Measurements from ENCODE around the gene PRG2.

Gene PRG2

DNA sequence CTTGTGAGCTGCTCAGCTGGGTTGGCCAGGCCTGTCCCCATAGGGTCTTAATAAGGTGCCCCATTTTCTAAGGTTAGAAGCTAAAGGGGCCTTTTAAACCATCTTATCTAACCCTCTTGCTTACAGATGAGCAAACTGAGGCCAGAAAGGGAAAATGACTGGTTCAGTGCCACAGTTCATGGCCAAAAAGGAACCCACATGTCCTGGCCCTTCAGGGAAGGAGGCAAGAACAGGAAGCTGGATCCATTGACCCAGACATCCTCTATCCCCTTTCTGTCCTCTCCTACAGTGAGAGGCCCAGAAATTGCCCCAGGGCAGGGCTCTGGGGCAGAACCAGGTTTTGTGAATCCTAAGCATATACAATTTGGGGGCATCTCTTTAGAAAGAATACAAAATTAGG lies 19.5 kb downstream of the PRG2 start:
- TF ChIP-seq CTCF (IDR thresholded peaks at IDR 0.05; ENCODE audit: extremely low read depth, insufficient read depth, missing control alignments) = no peak
- DNase-seq (ENCODE audit: low spot score) = no peak
- in situ Hi-C loops (cut with MboI; ENCODE audit: low pct_unique_long_range_greater_than_20kb, low sequenced_read_pairs, unreplicated experiment) = loop anchor here (25.0 kb wide), 2 partner anchors 141 to 266 kb away; partner anchors contain the start of genes SLC43A1 and YPEL4

- no peak for DNase-seq (ENCODE audit: low spot score)
- in situ Hi-C loops (cut with MboI; ENCODE audit: low pct_unique_long_range_greater_than_20kb, low sequenced_read_pairs, unreplicated experiment) = loop anchor here (25.0 kb wide), 2 partner anchors 142 to 267 kb away; partner anchors contain the start of genes SLC43A1 and YPEL4
Measured at GRCh38 chr11:57370251-57370650, 20.2 kb downstream of the PRG2 start.

GRCh38 chr11:57368845-57369232 lies 21.6 kb downstream of the PRG2 start:
- DNase-seq (ENCODE audit: low spot score) = no peak
- in situ Hi-C loops (cut with MboI; ENCODE audit: low pct_unique_long_range_greater_than_20kb, low sequenced_read_pairs, unreplicated experiment) = loop anchor here (25.0 kb wide), 2 partner anchors 143 to 268 kb away; partner anchors contain the start of genes SLC43A1 and YPEL4
- TF ChIP-seq CTCF (IDR thresholded peaks at IDR 0.05; ENCODE audit: extremely low read depth, insufficient read depth, missing control alignments) = no peak

More at GRCh38 chr11:57370251-57370650, 20.2 kb downstream of the PRG2 start:
- TF ChIP-seq CTCF (IDR thresholded peaks at IDR 0.05; ENCODE audit: extremely low read depth, insufficient read depth, missing control alignments) = no peak

- in situ Hi-C loops (cut with MboI; ENCODE audit: low pct_unique_long_range_greater_than_20kb, low sequenced_read_pairs, unreplicated experiment) = loop anchor here (25.0 kb wide), 2 partner anchors 144 to 269 kb away; partner anchors contain the start of genes SLC43A1 and YPEL4
- DNase-seq (ENCODE audit: low spot score) = no peak
- TF ChIP-seq CTCF (IDR thresholded peaks at IDR 0.05; ENCODE audit: extremely low read depth, insufficient read depth, missing control alignments) = no peak
Measured at GRCh38 chr11:57368106-57368844, 22.2 kb downstream of the PRG2 start.

DNA sequence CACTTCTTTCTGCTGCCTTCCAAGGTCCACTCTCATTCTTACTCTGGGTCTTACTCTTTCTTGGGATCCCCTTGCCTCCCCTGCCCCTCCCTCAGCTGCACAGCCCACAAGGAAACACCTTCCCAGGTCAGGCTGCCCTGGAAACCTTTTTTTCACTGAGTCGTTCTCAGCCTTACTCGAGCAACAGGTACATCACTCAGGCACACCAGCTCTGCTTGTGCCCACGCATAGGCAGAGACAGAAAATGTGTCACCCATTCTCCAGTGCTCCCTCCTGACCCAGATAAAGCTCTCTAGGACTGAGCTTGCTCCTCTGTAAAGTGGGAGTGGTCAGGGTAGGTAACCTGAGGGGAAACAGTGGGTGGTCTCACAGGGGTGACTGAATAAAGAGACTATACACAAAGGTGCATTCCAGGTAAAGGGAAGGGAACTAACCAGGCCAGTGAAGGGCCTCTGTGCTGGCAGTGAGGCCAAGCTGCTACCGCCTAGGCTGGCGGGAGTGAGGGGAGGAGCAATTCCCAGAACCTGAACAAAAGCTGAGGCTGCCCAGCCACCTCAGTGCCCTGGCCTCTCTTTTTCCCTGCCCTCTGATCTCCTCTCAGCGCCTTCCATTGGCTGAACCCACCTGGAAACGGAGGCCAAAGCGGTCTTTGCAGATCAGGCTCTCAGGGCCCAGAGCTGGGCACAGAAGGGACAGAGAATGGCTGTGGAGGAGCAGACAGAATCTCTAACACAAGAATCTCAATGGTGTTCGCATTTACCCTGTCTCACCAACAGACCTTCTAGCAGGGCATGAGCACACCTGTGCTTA lies 25.4 kb downstream of the PRG2 start:
- in situ Hi-C loops (cut with MboI; ENCODE audit: low pct_unique_long_range_greater_than_20kb, low sequenced_read_pairs, unreplicated experiment) = loop anchor here (25.0 kb wide), 2 partner anchors 147 to 272 kb away; partner anchors contain the start of genes SLC43A1 and YPEL4
- TF ChIP-seq CTCF (IDR thresholded peaks at IDR 0.05; ENCODE audit: extremely low read depth, insufficient read depth, missing control alignments) = no peak
- no peak for DNase-seq (ENCODE audit: low spot score)

All from GM13977 (cell line).